Heart right ventricle (tissue), 16 donors: ENCODE data around the gene MTA3. TPM values are rescaled to one million over a fixed set of nuclear protein-coding genes. Genes with fewer than 3 reads are reported as not detected.

ENCODE experiments used
- ATAC-seq, 8 donors: fragments of 200-7000 bp; cut with Tn5 transposase; one replicate each; pipeline ENCODE4 v1.9.1; 2020; ENCODE audit warnings: mild to moderate bottlenecking in 8 of 8, moderate library complexity in 8 of 8, moderate number of reproducible peaks in 1 of 8
- DNase-seq, 2 donors: peaks; one replicate each; pipeline ENCODE4 v3.0.0-alpha.2; 2020
- H3K27ac ChIP-seq, 10 donors: fragments of 200-600 bp; sonication (generic) in 2 of 10; one replicate each; pipeline versions ENCODE4 v1.5.0 to v1.8.0; 2020 to 2022; ENCODE audit warnings: mild to moderate bottlenecking in 3 of 10
- H3K27me3 ChIP-seq, 7 donors: fragments of 200-600 bp; one replicate each; pipeline ENCODE4 v1.8.0; 2021 to 2022; ENCODE audit warnings: mild to moderate bottlenecking in 2 of 7
- H3K36me3 ChIP-seq, 9 donors: fragments of 200-600 bp; sonication (generic) in 1 of 9; one replicate each; pipeline versions ENCODE4 v1.5.0 to v1.8.0; 2020 to 2022; ENCODE audit warnings: mild to moderate bottlenecking in 2 of 9
- H3K4me1 ChIP-seq, 9 donors: fragments of 200-600 bp; sonication (generic) in 1 of 9; one replicate each; pipeline versions ENCODE4 v1.5.0 to v1.8.0; 2020 to 2022; ENCODE audit warnings: mild to moderate bottlenecking in 4 of 9
- H3K4me3 ChIP-seq, 10 donors: fragments of 200-600 bp; sonication (generic) in 2 of 10; one replicate each; pipeline versions ENCODE4 v1.5.0 to v1.8.0; 2020 to 2022; ENCODE audit warnings: mild to moderate bottlenecking in 7 of 10, moderate library complexity in 2 of 10
- H3K9me3 ChIP-seq, 11 donors: fragments of 200-600 bp in 10 of 11; sonication (generic) in 2 of 11; one replicate each; pipeline versions ENCODE4 v1.5.0 to v1.8.0; 2013 to 2022; ENCODE audit warnings: mild to moderate bottlenecking in 2 of 11, control low read depth in 1 of 11, moderate library complexity in 1 of 11
- CTCF ChIP-seq, 9 donors: fragments of 200-600 bp; sonication (generic) in 2 of 9; IDR thresholded peaks; one replicate each; pipeline versions ENCODE4 v1.5.0 to v1.8.0; 2021 to 2022; ENCODE audit warnings: antibody characterized with exemption in 9 of 9, mild to moderate bottlenecking in 5 of 9, moderate library complexity in 1 of 9
- WGBS, 2 donors: extraction: QIAGEN DNeasy Blood & Tissue Kit; methylation state at CpG; one replicate each; pipeline ENCODE4 v1.1.7; 2013; ENCODE audit warnings: inconsistent platforms in 1 of 2; 5-methylcytosine and 5-hydroxymethylcytosine counted together
- intact Hi-C, 10 donors: fragments of 100-400 bp; cut with DNase I; formaldehyde crosslinking; loops; one replicate each; pipeline versions ENCODE4 v1.11.1 to v1.14.2; 2022
- polyA plus RNA-seq, 2 donors: library from polyadenylated mRNA; stranded (reverse); fragments of 200-250 nt; gene quantifications; one replicate each; pipeline ENCODE4 v1.2.3, GENCODE V29; 2013
- total RNA-seq, 10 donors: library from RNA; stranded (reverse); fragmentation: NEBNext Ultra II Directional in 3 of 10; extraction: Animal tissue kit (Norgen Biotek cat#: 25700) in 3 of 10; gene quantifications; one replicate each; pipeline versions ENCODE4 v1.2.1 to v1.2.4, GENCODE V29; 2021 to 2023
- donor health status: Arrhythmogenic right ventricular cardiomyopathy.
- donor health status: ischemic (EF 13 %, LVEDD 7.1; RV severe dilation, severe dysfunction).
- donor health status: healthy with polysubstance abuse.
- donor health status: DM: no; HTN: yes; CAD: no.
- donor health status: DM: no; HTN: no; CAD: no.
- donor health status: ischemic (EF 25% LVEDD 6.9; RV normal size, moderate dysfunction).
- donor health status: ischemic (EF 25% LVEDD 5.7; RV mildly dilated, moderate dysfunction).
- donor health status: healthy.
- donor health status: DM: yes; HTN: yes; CAD: no.
- donor health status: Ischemic cardiomyopathy.
- donor health status: ischemic (EF 35%, LVEDD 5.7; RV mildly dilated, moderate dysfunction).
- donor health status: nonischemic (EF 11% LVEDD 7.7; RV severe dilation, severe dysfunction).
- donor health status: DM: yes; HTN: yes; CAD: no.
- donor health status: PGD.
- donor health status: ischemic (EF 29% LVEDD 5.4; RV normal size, mild dysfunction).
- donor health status: nonischemic (EF 23%, LVEDD 6.1; RV moderate dilation, normal function).

The MTA3 gene
- total and polyA plus RNA-seq, 12 donors: 11.2 to 29.4 (median 21.9) TPM

GRCh38 chr2:42572297-42573081, 4.1 kb downstream of the MTA3 start:
- ATAC-seq (no peak), DNase-seq (no peak)
- intact Hi-C loops: no loop called here
- no peak for TF ChIP-seq CTCF (IDR thresholded peaks at IDR 0.05)
- Histone ChIP-seq H3K9me3 (no peaks in the 10 kb centered on the region), H3K4me1 (peaks cover 0 to 22% (median 18%) of the 10 kb centered on the region in 9 donors), H3K27ac (no peak overlapping the region), H3K27me3 (no peaks in the 10 kb centered on the region), H3K36me3 (peaks cover 0 to 55% (median 10%) of the 10 kb centered on the region in 9 donors), H3K4me3 (no peak overlapping the region)
- WGBS, 2 donors: 93 to 99% methylated on average over 10 of the region's 10 CpGs

- no peak for TF ChIP-seq CTCF (IDR thresholded peaks at IDR 0.05)
- DNase-seq (no peak), ATAC-seq (no peak)
- intact Hi-C loops: no loop called here
- H3K4me3 ChIP-seq: no peak overlapping the region
- H3K4me1 ChIP-seq: peaks cover 0 to 22% (median 11%) of the 10 kb centered on the region in 9 donors
- peaks cover 0 to 62% (median 10%) of the 10 kb centered on the region in 9 donors for H3K36me3 ChIP-seq
- 97 to 100% methylated on average over 2 of the region's 2 CpGs for WGBS, 2 donors
- no peaks in the 10 kb centered on the region for H3K9me3 ChIP-seq
- no peaks in the 10 kb centered on the region for H3K27me3 ChIP-seq
- H3K27ac ChIP-seq: no peak overlapping the region
Measured at GRCh38 chr2:42573256-42573655, 4.8 kb downstream of the MTA3 start.

- H3K36me3 ChIP-seq: peaks cover 0 to 81% (median 18%) of the 10 kb centered on the region in 9 donors
- no peak for ATAC-seq
Measured at GRCh38 chr2:42575458-42576064, 7.1 kb downstream of the MTA3 start.

GRCh38 chr2:42578621-42579020, 10.2 kb downstream of the MTA3 start:
- 86 to 89% methylated on average over 2 of the region's 2 CpGs for WGBS, 2 donors
- Histone ChIP-seq H3K4me3 (no peak overlapping the region), H3K4me1 (peaks cover 0 to 7% (median 0%) of the 10 kb centered on the region in 9 donors), H3K9me3 (no peaks in the 10 kb centered on the region), H3K27ac (no peak overlapping the region), H3K27me3 (no peaks in the 10 kb centered on the region), H3K36me3 (peaks cover 0 to 86% (median 22%) of the 10 kb centered on the region in 9 donors)
- no peak for DNase-seq
- ATAC-seq: no peak
- intact Hi-C loops: no loop called here
- TF ChIP-seq CTCF (IDR thresholded peaks at IDR 0.05): no peak

More at GRCh38 chr2:42575458-42576064, 7.1 kb downstream of the MTA3 start:
- intact Hi-C loops: no loop called here
- TF ChIP-seq CTCF (IDR thresholded peaks at IDR 0.05): no peak
- Histone ChIP-seq H3K9me3 (no peaks in the 10 kb centered on the region), H3K27ac (no peak overlapping the region), H3K4me3 (no peak overlapping the region), H3K27me3 (no peaks in the 10 kb centered on the region), H3K4me1 (peaks cover 0 to 8% (median 0%) of the 10 kb centered on the region in 9 donors)
- 80 to 85% methylated on average over 3 of the region's 3 CpGs for WGBS, 2 donors
- no peak for DNase-seq
